HG03469 (cell line): Measurements from ENCODE around the gene SLC1A5.

Source experiments
- ATAC-seq: cut with Tn5 transposase; IDR thresholded peaks from one replicate; pipeline ENCODE4 v1.9.1; 2021; ENCODE audit warnings: mild to moderate bottlenecking, moderate library complexity, moderate number of reproducible peaks; ENCODE audit not compliant: unreplicated experiment

The SLC1A5 gene

GRCh38 chr19:46745030-46745429 is 43.4 kb downstream of the SLC1A5 start:
- no peak for ATAC-seq

GRCh38 chr19:46744005-46744691 is 44.2 kb downstream of the SLC1A5 start:
- no peak for ATAC-seq

- ATAC-seq, result no peak
These were observed 45.4 kb downstream of the SLC1A5 start for GRCh38 chr19:46742926-46743480.

- ATAC-seq, result no peak
These were observed 46.9 kb downstream of the SLC1A5 start for GRCh38 chr19:46741447-46741846.

- no peak for ATAC-seq
These were observed 49.1 kb downstream of the SLC1A5 start for GRCh38 chr19:46739290-46739771.

- no peak for ATAC-seq
These were observed 50.6 kb downstream of the SLC1A5 start for GRCh38 chr19:46737761-46738171.

- ATAC-seq, result no peak
These were observed 51.1 kb downstream of the SLC1A5 start for GRCh38 chr19:46737298-46737654.

- no peak for ATAC-seq
These were observed 51.7 kb downstream of the SLC1A5 start for GRCh38 chr19:46736531-46737297.

GRCh38 chr19:46733690-46734292 is 54.6 kb downstream of the SLC1A5 start:
- ATAC-seq, result no peak

GRCh38 chr19:46732966-46733689 is 55.3 kb downstream of the SLC1A5 start:
- ATAC-seq, result no peak

- ATAC-seq, result no peak
These were observed 56.0 kb downstream of the SLC1A5 start for GRCh38 chr19:46732172-46732938.

- no peak for ATAC-seq
These were observed 56.8 kb downstream of the SLC1A5 start for GRCh38 chr19:46731584-46731983.

- no peak for ATAC-seq
These were observed 57.3 kb downstream of the SLC1A5 start for GRCh38 chr19:46731007-46731501.

GRCh38 chr19:46730595-46730994 is 57.8 kb downstream of the SLC1A5 start:
- no peak for ATAC-seq

- ATAC-seq, result no peak
These were observed 58.2 kb downstream of the SLC1A5 start for GRCh38 chr19:46730187-46730586.

- ATAC-seq, result no peak
These were observed 58.7 kb downstream of the SLC1A5 start for GRCh38 chr19:46729696-46730095.

GRCh38 chr19:46728693-46729339 is 59.6 kb downstream of the SLC1A5 start:
- no peak for ATAC-seq

GRCh38 chr19:46728208-46728607 is 60.2 kb downstream of the SLC1A5 start:
- ATAC-seq, result no peak

GRCh38 chr19:46727757-46728156 is 60.6 kb downstream of the SLC1A5 start:
- ATAC-seq, result no peak
